HG03135 (cell line): Measurements from ENCODE around the gene CAMK1D.

ENCODE experiments used
- ATAC-seq: cut with Tn5 transposase; IDR thresholded peaks from one replicate; pipeline ENCODE4 v1.9.1; 2021; ENCODE audit warnings: mild to moderate bottlenecking, moderate library complexity; ENCODE audit not compliant: unreplicated experiment

The CAMK1D gene

DNA sequence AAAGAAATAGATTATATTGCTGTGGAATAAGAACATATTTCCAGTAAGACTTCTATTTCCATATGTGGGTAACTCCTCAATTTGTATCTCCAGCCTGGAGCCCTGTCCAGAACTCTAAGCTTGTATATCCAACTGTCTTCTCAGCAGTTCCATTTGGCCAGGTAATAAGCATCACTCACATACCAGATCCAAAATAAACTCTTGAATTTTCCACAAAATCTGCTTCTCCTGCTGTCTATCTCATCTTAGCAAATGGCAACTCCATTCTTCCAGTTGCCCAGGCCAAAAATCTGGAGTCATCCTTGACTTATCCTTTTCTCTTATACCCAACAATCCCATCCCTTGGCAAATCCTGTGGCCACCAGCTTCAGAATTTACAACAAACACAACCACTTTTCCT, 325.8 kb downstream of the CAMK1D start:
- no peak for ATAC-seq

GRCh38 chr10:12679636-12680035, 330.3 kb downstream of the CAMK1D start:
- ATAC-seq = no peak

DNA sequence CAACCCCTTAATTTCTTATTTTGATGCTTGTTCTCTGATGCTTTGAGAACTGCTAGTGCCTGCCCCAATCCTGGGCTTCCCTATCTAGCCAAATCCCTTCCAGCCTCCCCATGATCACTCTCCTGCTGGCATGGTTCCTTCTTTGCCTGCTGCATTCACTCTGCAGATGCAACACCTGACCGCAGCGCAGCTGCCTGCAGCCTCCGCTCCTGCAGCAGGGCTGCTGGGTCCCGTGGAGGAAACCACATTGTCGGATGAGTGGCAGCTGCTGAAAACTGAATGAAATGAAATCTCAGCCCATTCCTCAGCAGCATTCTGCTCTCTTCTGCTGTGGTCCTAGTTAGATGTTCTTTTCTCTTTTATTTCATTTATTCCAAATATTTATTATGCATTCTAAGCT, 331.9 kb downstream of the CAMK1D start:
- ATAC-seq = no peak

GRCh38 chr10:12684784-12685183, 335.4 kb downstream of the CAMK1D start:
- ATAC-seq = no peak

- ATAC-seq = no peak
Observed at GRCh38 chr10:12685261-12686058, 336.1 kb downstream of the CAMK1D start.

DNA sequence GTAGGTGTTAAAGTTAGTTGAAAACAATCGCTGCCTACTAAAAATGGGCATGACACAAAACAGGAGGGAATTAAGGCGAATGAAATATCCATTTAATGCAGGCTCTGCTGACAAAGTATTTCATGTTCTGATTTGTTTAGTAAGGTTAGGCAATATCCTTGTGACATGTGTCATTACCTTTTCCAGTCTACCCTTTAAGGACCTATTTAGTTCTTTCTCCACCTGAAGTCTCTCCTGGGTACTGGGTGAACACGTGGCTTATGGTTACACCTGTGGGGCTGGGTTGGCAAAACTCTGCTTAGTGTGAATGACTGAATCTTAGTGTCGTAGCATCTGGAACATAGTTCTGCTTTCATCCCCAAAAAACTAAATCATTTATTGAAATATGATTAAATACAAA, 338.6 kb downstream of the CAMK1D start:
- ATAC-seq = no peak

GRCh38 chr10:12689893-12690292, 340.5 kb downstream of the CAMK1D start:
- ATAC-seq = no peak

DNA sequence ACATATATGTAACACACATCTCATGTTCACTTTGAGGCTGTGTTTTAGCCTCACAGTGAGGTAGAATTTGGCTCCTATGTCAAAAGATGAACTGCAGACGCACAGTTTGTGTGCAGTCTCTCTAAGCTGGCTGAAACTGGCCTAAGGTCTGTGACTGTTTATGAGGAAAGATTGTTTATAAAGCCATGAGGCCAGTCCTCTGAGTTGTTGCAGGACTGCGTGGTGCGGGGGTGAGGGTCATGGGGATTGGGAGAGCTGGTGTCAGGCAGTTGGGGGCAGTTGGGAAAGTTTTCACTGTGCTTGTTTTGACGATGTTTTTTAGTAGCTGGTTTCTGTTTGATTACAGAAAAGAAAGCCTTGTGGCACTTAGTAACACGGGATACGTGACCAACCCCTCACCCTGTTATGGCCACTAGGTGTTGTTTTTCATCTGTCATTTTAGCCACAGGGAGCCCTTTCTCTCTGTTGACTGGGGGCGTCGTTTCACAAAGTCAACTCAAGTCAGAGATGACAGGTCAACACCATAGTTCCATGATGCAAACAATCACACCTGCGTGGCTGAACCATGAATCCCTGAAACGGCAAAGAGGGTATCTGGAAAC, 341.3 kb downstream of the CAMK1D start:
- no peak for ATAC-seq

DNA sequence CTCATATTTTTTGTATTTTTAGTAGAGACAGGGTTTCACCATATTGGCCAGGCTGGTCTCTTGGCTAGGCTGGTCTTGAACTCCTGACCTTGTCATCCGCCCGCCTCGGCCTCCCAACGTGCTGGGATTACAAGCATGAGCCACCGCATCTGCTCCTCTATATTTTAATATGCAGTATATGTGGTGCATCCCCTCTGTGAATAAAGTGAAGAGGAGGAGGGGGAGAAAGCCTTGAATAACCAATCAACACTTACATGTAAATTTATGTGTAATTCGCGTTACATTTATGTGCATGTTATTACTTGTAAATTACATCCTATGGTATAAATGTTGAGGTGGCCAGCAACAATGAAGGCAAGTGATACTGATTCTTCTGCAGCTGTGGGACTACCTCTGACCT, 342.2 kb downstream of the CAMK1D start:
- ATAC-seq = no peak

DNA sequence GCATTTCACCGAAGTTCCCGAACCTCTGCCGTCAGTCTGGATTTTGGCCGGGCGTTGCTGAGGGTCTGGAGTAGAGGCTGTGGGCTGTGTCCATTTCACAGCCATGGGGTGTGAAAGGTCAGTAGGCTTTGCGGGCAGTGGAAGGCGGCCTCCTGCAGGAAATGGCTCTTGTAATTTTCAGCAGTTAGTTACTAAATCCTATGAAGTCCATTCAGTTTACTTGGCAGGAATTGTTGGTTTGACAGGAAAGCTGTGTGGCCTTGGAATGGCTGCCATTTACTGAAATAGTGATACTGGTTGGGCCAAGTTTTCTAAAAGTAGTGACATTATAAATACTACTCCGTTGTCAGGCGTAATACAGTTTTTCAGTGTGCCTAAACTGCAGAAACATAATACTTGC, 348.4 kb downstream of the CAMK1D start:
- ATAC-seq = no peak

DNA sequence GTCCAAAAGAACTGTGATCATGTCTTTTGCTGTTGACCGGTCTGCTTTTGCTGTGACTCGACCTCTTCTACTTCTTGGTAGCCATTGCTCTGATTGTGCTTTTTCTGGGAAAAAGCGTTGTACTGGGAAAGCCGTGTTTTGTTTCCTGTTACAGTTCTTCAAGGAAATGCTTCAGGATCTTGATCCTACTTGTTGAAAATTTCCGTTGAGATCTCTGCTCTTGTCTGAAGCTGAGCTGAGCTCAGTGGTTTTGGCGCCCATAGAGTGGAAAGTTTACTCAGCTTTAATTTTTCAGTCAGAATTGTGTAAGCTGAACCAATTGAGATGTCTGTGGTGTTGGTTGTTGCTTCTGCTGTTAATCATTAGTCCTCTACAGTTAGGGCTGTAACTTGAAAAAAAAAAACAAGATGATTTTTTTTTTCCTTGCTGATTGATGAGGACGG, 349.9 kb downstream of the CAMK1D start:
- no peak for ATAC-seq

DNA sequence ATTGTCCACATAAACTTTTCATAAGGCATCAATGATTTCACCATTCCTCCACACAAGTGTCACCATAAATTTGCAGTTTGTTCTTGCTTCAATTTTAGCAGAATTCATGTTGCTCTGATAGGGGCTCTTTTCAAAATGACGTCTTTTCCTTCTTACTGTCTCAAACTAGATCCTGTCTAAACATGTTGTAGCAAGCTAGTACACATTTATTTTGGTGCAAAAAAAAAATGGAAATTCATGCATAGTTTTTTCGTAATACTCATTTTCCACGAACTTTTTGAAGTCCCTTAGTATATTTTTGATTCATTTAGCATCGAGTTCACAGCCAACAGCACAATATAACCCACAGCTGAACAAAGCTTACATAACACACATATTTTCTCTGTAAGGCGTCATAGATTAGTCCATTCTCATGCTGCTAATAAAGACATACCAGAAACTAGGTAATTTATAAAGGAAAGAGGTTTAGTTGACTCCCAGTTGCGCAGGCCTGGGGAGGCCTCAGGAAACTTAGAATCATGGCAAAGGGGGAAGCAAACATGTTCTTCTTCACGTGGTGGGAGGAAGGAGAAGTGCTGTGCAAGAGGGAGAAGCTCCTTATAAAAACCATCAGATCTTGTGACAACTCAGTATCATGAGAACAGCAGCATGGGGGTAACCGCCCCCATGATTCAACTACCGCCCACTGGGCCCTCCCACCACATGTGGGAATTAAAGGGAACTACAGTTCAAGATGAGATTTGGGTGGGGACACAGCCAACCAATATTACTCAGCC, 350.6 kb downstream of the CAMK1D start:
- ATAC-seq = no peak

GRCh38 chr10:12700557-12700874, 351.2 kb downstream of the CAMK1D start:
- no peak for ATAC-seq

DNA sequence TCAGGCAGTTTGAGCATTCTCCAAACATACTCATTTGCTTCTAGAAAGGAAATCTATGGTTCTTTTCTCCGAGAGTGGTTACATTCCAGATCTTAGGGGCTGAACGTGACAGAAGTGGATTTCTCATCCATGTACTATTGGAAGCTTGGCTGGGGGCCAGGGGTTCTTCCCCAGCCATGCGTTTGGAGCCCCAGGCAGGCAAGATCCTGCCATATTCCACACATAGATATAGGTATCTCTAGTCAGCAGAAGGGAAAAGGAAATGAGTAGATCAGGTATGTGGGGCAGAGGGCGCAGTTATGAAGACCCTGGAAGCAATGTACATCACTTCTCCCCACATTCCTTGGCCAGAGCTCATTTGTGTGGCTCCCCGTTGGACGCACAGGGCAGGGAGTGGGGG, 352.3 kb downstream of the CAMK1D start:
- no peak for ATAC-seq

DNA sequence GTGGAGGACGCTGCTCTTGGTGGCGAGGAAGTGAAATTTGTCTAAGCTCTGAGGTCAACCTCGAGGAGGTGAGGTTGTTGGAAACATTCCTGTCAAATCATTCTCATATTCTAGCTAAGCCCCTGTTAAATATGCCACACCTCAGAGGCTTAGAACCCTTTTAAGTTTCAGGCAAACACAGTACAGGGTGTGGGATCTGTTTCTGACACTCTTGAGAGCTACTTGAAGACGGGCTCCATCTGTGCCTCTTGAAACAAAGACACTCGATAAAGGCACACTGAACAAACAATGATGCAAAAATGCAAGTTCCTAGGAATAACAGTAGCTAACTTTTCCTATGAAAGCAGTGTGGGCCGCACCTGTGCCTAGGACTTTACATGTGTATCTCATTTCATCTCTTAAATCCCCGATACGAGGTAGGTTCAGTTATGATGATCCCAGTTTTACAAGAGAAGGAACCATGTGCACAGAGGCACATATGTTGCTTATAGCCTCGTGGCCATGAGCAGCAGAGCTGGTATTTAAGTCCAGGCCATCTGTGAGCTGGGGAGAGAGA, 352.9 kb downstream of the CAMK1D start:
- ATAC-seq = no peak

- no peak for ATAC-seq
Observed at GRCh38 chr10:12703126-12703525, 353.8 kb downstream of the CAMK1D start.

GRCh38 chr10:12703813-12704212, 354.5 kb downstream of the CAMK1D start:
- no peak for ATAC-seq

DNA sequence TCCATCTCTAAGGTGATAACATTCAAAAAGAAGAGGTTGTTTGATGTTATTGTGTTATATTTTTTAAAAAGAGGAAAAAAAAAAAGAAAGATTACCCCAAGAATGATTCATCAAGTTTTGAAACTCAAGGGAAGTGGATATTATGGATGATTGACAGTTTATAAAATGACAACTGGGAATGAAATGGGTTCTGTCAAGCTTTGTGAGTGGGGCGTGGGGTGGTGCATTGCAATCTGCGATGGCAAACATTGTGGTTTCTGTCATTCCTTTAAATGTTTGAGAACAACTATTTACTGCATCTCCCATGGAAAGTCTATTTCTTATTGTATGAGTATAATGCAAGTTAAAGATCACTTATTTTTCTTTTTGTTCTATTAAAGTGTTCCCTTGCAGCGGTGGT, 355.1 kb downstream of the CAMK1D start:
- ATAC-seq = no peak

GRCh38 chr10:12705943-12706342, 356.6 kb downstream of the CAMK1D start:
- ATAC-seq = no peak

DNA sequence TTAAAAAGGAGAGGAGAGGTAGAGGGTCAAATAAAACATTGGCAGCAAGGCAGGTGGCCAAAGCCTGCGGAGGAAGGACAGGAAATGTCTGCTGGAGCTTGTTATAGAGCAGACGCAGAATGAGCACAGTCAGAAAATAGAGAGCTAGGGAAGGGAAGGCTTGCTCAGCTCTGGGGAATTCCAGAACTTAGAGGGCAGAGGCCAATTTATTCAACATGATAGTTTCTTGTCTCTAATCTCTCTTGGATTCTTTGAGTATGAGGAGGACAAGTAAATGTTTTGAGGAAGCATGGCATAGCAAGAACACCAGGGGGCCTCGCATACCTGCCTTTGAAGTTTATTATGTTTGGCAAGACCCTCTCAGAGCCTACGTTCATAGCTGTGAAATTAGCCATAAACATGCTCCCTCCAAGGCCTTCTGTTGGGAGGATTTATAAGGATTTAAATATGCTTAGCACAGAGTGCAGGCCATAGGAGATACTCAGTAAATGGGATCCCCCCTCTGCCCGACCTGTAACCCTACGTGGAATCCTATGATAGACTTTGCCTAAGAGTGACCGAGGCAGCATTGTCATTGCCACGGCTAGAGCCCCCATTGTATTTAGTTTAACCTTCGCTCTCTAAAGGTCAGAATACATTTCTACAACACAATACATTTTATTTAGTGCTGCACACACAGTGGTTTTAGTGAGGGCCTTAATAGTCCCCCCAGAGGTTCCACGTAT, 358.3 kb downstream of the CAMK1D start:
- ATAC-seq = no peak

DNA sequence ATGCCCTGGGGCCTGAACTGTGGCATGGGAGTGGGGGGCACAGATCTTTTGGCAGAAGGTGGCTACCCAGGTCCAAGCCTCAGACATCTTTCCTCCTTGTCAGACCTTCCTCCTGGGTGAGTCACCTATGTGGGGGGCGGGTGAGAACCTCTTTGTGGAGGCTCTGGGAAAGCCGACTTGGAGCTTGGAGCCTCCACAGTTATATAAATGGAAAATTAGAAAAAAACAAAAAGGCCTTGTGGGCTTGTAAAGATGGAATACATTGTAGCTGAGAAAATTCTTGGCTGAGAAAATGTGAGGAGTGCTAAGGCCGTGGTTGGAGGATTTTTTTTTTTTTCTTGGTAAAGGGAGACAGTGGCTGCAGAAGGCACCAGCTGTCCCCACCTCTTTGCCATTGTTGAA, 359.7 kb downstream of the CAMK1D start:
- ATAC-seq = no peak
